Smooth muscle cell (in vitro differentiated cells): ENCODE results near the gene SIGMAR1. TPM values are rescaled to one million over a fixed set of nuclear protein-coding genes. Genes with fewer than 3 reads are reported as not detected.

Experiments
- DNase-seq: peaks from one replicate; lab custom pipeline; 2025; ENCODE audit not compliant: unreplicated experiment; lab: John Stamatoyannopoulos, UW
- H2AFZ ChIP-seq: fragments of 200-600 bp; sonication (generic); 2 replicates; pipeline ENCODE4 v1.6.0; 2016; ENCODE audit warnings: antibody characterized with exemption, low read depth, mild to moderate bottlenecking
- H3F3A ChIP-seq: fragments of 200-600 bp; sonication (generic); 2 replicates; pipeline ENCODE4 v1.6.0; 2017; ENCODE audit warnings: antibody characterized with exemption, low read depth
- H3K27ac ChIP-seq: fragments of 200-600 bp; sonication (generic); 2 replicates; pipeline ENCODE4 v1.5.1; 2016; ENCODE audit warnings: low read depth, mild to moderate bottlenecking
- H3K27me3 ChIP-seq: fragments of 200-600 bp; sonication (generic); 2 replicates; pipeline ENCODE4 v1.6.1; 2016; ENCODE audit warnings: low read depth, mild to moderate bottlenecking
- H3K36me3 ChIP-seq: fragments of 200-600 bp; sonication (generic); 2 replicates; pipeline ENCODE4 v1.5.1; 2016; ENCODE audit warnings: low read depth
- H3K4me1 ChIP-seq: fragments of 200-600 bp; sonication (generic); 2 replicates; pipeline ENCODE4 v1.5.1; 2016; ENCODE audit warnings: low read depth
- H3K4me2 ChIP-seq: fragments of 200-600 bp; sonication (generic); 2 replicates; pipeline ENCODE4 v1.6.0; 2016; ENCODE audit warnings: mild to moderate bottlenecking
- H3K4me3 ChIP-seq: fragments of 200-600 bp; sonication (generic); 2 replicates; pipeline ENCODE4 v1.5.1; 2016; ENCODE audit warnings: mild to moderate bottlenecking
- H3K79me2 ChIP-seq: fragments of 200-600 bp; sonication (generic); 2 replicates; pipeline ENCODE4 v1.6.0; 2016; ENCODE audit warnings: low read depth, mild to moderate bottlenecking
- H3K9ac ChIP-seq: fragments of 200-600 bp; sonication (generic); 2 replicates; pipeline ENCODE4 v1.6.0; 2016; ENCODE audit warnings: low read depth
- H3K9me3 ChIP-seq: fragments of 200-600 bp; sonication (generic); replicated peaks from 2 replicates; pipeline ENCODE4 v1.5.1; 2016; ENCODE audit warnings: low read depth
- H4K20me1 ChIP-seq: fragments of 200-600 bp; sonication (generic); 2 replicates; pipeline ENCODE4 v1.6.0; 2016; ENCODE audit warnings: low read depth
- WGBS: methylation state at CpG from one replicate; pipeline ENCODE4 v1.1.7; 2016; ENCODE audit warnings: low lambda C conversion rate; 5-methylcytosine and 5-hydroxymethylcytosine counted together
- polyA plus RNA-seq: library from polyadenylated mRNA; unstranded; fragments of >200 nt; fragmentation: Nextera tagmentation; extraction: Ambion mirVana; gene quantifications from 2 replicates; pipeline ENCODE4 v1.2.1, GENCODE V29; 2016
- total RNA-seq: library from RNA; depleted of rRNA; stranded (reverse); fragments of >200 nt; gene quantifications from 2 replicates; pipeline ENCODE4 v1.2.3, GENCODE V29; 2014
- TF ChIP-seq, protein P1 (sequence below): fragments of 200-600 bp; sonication (generic); IDR thresholded peaks from 2 replicates; pipeline ENCODE4 v1.5.1; 2017; ENCODE audit warnings: borderline replicate concordance, mild to moderate bottlenecking, antibody characterized with exemption; ENCODE audit not compliant: insufficient read depth, poor library complexity, severe bottlenecking

SIGMAR1 gene
- total and polyA plus RNA-seq, 2 experiments from 2014 or later: 105 to 192 TPM

DNA sequence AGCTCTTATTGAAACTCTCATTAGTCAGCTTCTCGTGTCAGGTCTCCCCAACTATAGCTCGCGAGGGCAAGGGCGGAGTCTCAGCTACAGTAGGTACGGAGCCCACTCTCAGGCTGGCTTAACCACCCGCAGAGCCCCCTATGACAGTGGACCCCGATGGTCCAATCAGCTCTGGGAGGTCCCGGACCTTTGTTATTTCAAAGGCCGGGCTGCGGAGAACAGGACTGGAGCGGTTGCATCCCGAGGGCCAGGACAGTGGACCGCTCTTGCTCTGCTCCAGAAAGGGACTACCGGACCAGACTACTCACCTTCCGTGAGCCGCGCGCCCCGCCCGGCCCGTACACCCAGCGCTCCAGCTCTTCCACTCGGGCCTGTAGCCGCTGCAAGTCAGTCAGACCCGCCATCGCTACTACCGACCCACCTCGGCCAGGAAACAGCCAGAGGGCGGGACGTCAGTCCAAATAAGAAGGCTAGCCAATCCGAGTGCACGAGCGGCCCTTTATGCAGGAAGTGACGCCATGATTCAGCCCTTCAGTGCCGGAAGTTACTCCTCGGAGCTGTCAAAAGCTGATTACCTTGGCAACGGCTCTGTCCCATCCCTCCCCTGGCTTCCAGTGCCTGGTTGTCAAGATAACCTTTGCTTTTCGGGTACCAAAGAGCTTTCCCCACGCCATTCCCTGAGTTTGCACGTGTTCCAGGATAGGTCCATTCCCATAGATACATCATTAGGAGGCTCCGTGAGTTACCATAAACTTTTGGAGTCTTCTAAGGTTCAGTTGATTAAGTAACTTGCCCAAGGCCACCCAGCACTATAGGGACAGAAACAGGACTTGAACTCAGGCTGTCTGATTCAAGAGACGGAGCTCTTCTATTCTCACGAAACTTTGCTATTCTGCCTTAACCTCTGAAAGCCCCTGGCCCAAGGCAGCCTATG is 17.3 kb downstream of the SIGMAR1 start, which contains the start of gene DCTN3:
Gene DCTN3, minus strand, starts transcription at position 435 of the 934 bp plus-strand sequence. Its CDS starts 31 bp downstream, at position 404.
- peak within 1 kb of the TSS; percentile 98 for H2AFZ ChIP-seq
- H4K20me1 ChIP-seq: no peaks in the 10 kb centered on the region
- no peak within 1 kb of the TSS for H3K27ac ChIP-seq
- H3K27me3 ChIP-seq: peaks cover 16% of the 10 kb centered on the region
- H3F3A ChIP-seq: no peaks in the 10 kb centered on the region
- H3K79me2 ChIP-seq: no peaks in the 10 kb centered on the region
- peak within 1 kb of the TSS; percentile 87 for H3K9ac ChIP-seq
- peaks cover 13% of the 10 kb centered on the region for H3K4me1 ChIP-seq
- TF ChIP-seq, protein P1, sequence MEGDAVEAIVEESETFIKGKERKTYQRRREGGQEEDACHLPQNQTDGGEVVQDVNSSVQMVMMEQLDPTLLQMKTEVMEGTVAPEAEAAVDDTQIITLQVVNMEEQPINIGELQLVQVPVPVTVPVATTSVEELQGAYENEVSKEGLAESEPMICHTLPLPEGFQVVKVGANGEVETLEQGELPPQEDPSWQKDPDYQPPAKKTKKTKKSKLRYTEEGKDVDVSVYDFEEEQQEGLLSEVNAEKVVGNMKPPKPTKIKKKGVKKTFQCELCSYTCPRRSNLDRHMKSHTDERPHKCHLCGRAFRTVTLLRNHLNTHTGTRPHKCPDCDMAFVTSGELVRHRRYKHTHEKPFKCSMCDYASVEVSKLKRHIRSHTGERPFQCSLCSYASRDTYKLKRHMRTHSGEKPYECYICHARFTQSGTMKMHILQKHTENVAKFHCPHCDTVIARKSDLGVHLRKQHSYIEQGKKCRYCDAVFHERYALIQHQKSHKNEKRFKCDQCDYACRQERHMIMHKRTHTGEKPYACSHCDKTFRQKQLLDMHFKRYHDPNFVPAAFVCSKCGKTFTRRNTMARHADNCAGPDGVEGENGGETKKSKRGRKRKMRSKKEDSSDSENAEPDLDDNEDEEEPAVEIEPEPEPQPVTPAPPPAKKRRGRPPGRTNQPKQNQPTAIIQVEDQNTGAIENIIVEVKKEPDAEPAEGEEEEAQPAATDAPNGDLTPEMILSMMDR: no peak
- peak; percentile 42 for DNase-seq
- peak within 1 kb of the TSS; percentile 79 for H3K4me3 ChIP-seq
- WGBS: 9% methylated on average over 43 of the region's 43 CpGs
- H3K4me2 ChIP-seq: peak within 1 kb of the TSS; percentile 96
- H3K36me3 ChIP-seq: peaks cover 3% of the 10 kb centered on the region
- no peaks in the 10 kb centered on the region for H3K9me3 ChIP-seq

DNA sequence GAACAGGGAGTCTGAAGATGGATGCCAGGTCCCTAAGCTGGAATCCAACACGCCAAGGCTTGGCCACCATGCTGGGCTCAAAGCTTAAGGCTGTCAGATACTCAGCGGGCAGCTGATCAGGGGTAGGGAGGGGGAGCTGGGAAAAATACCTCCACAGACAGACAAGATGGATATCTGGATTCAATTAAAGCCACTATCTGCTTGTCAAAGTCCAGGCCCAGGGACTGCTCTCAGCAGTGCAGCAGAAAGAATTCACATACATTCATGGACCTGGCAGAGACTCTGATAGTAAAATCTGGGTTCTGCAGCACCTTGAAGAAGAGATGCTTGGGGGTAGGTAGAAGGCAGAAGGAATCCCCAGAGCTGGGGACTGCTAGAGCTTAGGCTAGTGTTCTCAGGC is 22.5 kb downstream of the SIGMAR1 start:
- Histone ChIP-seq H3K4me3 (no peak overlapping the region), H3K79me2 (peaks cover 3% of the 10 kb centered on the region), H3F3A (peaks cover 7% of the 10 kb centered on the region), H3K9ac (no peak overlapping the region), H3K27me3 (no peaks in the 10 kb centered on the region), H3K36me3 (peaks cover 3% of the 10 kb centered on the region), H2AFZ (no peak overlapping the region), H3K27ac (no peak overlapping the region), H3K4me2 (no peak overlapping the region), H3K4me1 (peaks cover 10% of the 10 kb centered on the region), H4K20me1 (no peaks in the 10 kb centered on the region), H3K9me3 (no peaks in the 10 kb centered on the region)
- no peak for DNase-seq
- 86% methylated on average over 2 of the region's 2 CpGs for WGBS
- TF ChIP-seq, protein P1: no peak

DNA sequence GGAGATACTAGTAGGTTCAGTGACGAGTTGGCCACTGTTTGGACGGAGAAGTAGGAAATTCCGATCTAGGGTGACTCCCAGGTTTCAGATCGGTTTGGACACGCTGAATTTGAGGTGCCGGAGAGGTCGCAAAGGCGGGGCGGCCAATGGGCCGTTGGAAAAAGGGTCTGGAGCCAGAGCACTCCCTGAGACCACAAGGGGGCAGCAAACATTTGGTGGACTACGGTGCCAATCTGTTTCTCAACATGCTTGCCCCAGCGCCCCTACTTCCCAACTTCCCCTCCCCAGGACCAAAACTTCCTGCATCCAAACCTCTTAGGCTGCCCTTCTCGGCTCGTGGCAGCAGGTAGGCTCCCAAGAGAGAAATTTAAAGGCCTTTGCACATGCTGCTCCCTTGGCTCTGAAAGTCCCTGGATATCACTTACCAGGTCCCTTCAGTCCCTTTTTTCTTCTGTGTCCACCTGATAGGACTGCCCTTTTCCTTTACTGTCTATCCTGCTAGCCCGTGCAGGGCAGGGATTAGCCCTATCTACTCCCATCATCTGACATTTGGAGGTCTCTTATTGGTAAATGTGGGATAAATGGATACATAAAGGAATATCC is 24.7 kb downstream of the SIGMAR1 start:
- H4K20me1 ChIP-seq: no peaks in the 10 kb centered on the region
- peak overlapping the region; percentile 87 for H3K9ac ChIP-seq
- H3K36me3 ChIP-seq: peaks cover 3% of the 10 kb centered on the region
- H3F3A ChIP-seq: peaks cover 7% of the 10 kb centered on the region
- TF ChIP-seq, protein P1: peak; percentile 80
- peak overlapping the region; percentile 55 for H3K27ac ChIP-seq
- peak overlapping the region; percentile 82 for H3K4me3 ChIP-seq
- H3K9me3 ChIP-seq: no peaks in the 10 kb centered on the region
- peaks cover 10% of the 10 kb centered on the region for H3K4me1 ChIP-seq
- H2AFZ ChIP-seq: peak overlapping the region; percentile 89
- WGBS: 4% methylated on average over 15 of the region's 15 CpGs
- peak; percentile 39 for DNase-seq
- peak overlapping the region; percentile 97 for H3K4me2 ChIP-seq
- peaks cover 3% of the 10 kb centered on the region for H3K79me2 ChIP-seq
- no peaks in the 10 kb centered on the region for H3K27me3 ChIP-seq
